Measurements from ENCODE around the gene MSMP. TPM values are rescaled to one million over a fixed set of nuclear protein-coding genes. Genes with fewer than 3 reads are reported as not detected.

The MSMP gene
- total and polyA plus RNA-seq, 9 of the 15 experiments (the other 6 are each of a cell fraction or from before 2014, with no cell fraction given) = 0.60 TPM; not detected in 8

- TF ChIP-seq HNRNPL (IDR thresholded peaks at IDR 0.05; ENCODE audit: low read depth, low read length) (no peak), MGA (IDR thresholded peaks at IDR 0.05) (no peak), HOXB6 (CRISPR knock-in tag; IDR thresholded peaks at IDR 0.05; ENCODE audit: borderline replicate concordance) (no peak), RFX1 (IDR thresholded peaks at IDR 0.05) (no peak), TAL1 (IDR thresholded peaks at IDR 0.05) (no peak), ZNF561 (CRISPR knock-in tag; conservative IDR thresholded peaks at IDR 0.05) (no peak), NUFIP1 (IDR thresholded peaks at IDR 0.05; ENCODE audit: partially characterized antibody) (no peak), POLR2A (conservative IDR thresholded peaks at IDR 0.05) (peak; percentile 67; the same call in 1 of the 2 replicates), ZNF511 (CRISPR knock-in tag; IDR thresholded peaks at IDR 0.05) (no peak), ZKSCAN3 (CRISPR knock-in tag; IDR thresholded peaks at IDR 0.05) (no peak), BRD9 (IDR thresholded peaks at IDR 0.05; ENCODE audit: low read depth, partially characterized antibody) (no peak), ZNF436 (CRISPR knock-in tag; IDR thresholded peaks at IDR 0.05) (no peak), CC2D1A (IDR thresholded peaks at IDR 0.05) (no peak), FOSL1 (tag; conservative IDR thresholded peaks at IDR 0.05) (peak; percentile 65), STAG1 (CRISPR knock-in tag; IDR thresholded peaks at IDR 0.05; ENCODE audit: borderline replicate concordance) (no peak), POLR2H (tag; IDR thresholded peaks at IDR 0.05; ENCODE audit: low read depth) (peak; percentile 42; the same call in 1 of the 2 replicates), ELF4 (CRISPR knock-in tag; IDR thresholded peaks at IDR 0.05) (no peak), FOXK2 (conservative IDR thresholded peaks at IDR 0.05 in 1 of 2, IDR thresholded peaks at IDR 0.05 in 1 of 2; ENCODE audit: low read depth in 2 of 2) (0 out of 4 replicates have a peak, but pooled peaks of 1 of the 2 experiments have one; percentile 16), HSF4 (CRISPR knock-in tag; IDR thresholded peaks at IDR 0.05; ENCODE audit: borderline replicate concordance) (no peak)
Observed at GRCh38 chr9:35732185-35732799, 21.8 kb downstream of the MSMP start, which contains the start of the genes CREB3 and TLN1 (continued).

All from K562 (cell line).